Measurements from ENCODE around the gene SS18L1.

SS18L1 gene

GRCh38 chr20:62197311-62197710 lies 53.7 kb downstream of the SS18L1 start:
- no peak for DNase-seq

GRCh38 chr20:62197801-62198200 lies 54.2 kb downstream of the SS18L1 start:
- DNase-seq: no peak

DNA sequence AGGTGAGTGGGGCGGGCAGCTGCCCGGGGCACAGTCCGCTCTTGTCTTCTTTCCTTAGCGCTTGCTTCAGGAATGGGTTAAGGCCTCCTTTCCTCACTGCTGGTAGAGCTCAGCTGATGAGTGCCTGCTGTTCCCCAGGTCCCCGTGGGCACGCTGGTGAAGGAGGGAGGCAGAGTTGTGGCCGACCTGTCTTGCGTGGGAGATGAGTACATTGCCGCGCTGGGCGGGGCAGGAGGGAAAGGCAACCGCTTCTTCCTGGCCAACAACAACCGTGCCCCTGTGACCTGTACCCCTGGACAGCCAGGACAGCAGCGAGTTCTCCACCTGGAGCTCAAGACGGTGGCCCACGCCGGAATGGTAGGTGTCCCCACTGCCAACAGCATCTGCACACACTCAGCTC lies 54.9 kb downstream of the SS18L1 start:
- DNase-seq: no peak

DNA sequence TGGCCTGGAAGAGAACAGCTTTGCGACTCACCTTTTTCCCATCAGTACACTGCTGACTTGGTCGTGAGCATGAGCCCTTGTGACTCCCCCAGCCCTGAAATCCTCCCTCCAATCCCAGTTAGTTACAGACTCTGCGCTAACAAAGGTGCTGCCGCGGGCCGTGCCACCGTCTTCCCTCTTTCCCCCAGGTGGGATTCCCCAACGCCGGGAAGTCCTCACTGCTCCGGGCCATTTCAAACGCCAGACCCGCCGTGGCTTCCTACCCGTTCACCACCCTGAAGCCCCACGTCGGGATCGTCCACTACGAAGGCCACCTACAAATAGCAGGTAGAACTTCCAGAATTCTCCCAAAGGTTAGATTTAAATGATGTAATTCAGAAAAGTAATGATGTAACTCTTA lies 55.4 kb downstream of the SS18L1 start:
- DNase-seq: no peak

GRCh38 chr20:62200491-62201172 lies 57.1 kb downstream of the SS18L1 start:
- no peak for DNase-seq

- no peak for DNase-seq
Measured at GRCh38 chr20:62201173-62202082, 57.9 kb downstream of the SS18L1 start.

- no peak for DNase-seq
Measured at GRCh38 chr20:62202083-62202395, 58.5 kb downstream of the SS18L1 start.

DNA sequence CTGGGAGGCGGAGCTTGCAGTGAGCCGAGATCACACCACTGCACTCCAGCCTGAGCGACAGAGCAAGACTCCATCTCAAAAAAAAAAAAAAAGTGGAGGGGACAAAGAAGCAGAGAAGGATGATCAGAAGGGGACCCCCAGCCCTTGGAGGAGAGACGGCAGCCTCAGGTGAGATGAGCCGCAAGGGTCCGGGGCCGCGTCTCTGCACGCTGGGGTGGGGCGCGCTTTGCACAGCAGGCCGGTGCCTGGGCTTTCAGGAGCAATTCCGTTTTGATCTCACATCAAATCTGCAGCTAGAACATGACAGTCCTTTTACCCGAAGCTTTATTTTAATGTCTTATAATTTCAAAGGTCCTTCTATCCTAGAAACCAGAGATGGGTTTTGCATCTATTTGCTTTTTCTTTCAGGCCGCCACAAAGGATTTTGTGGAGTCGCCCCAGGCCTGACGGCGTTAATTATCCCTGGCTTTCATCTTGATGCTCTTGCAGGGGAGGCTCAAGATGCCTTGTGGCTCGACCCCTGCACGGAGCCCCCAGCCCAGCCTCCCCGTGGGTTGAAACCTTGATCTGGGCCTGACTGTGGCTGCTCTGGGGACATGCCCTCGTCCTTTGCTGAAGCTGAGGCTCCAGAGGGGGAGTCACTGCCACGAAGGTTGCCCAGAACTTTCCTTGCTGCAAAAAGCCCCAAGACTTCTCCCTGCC lies 59.3 kb downstream of the SS18L1 start:
- no peak for DNase-seq

DNA sequence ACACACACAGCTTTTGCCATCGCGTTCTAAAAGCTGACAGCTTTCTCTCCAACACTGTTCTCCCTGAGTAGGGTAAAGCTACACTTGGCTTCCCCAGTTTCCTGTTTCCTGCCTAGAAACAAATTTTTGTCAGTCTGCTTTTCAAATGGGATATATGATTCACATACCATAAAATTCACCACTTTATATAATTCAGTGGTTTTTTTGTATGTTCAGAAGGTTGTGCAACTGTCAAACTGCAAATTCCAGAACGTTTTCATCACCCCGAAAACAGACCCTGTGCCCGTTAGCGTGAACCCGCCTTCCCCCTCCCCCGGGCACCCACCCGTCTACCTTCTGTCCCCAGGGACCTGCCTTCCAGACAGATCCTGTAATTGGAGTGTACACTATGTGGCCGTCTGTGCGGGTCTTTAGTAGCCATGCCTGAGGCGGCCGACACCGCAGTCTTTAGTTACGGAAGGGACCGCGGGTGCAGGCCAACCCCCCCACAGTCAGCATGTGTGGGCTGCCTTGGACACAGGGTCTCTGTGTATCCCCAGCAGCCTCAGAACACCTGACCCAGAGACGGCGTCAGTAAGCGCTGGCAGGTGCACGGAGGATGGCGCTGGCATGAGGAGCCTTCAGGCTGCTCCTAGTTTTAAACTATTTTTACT lies 59.9 kb downstream of the SS18L1 start:
- no peak for DNase-seq

- no peak for DNase-seq
Measured at GRCh38 chr20:62205618-62206387, 62.2 kb downstream of the SS18L1 start.

DNA sequence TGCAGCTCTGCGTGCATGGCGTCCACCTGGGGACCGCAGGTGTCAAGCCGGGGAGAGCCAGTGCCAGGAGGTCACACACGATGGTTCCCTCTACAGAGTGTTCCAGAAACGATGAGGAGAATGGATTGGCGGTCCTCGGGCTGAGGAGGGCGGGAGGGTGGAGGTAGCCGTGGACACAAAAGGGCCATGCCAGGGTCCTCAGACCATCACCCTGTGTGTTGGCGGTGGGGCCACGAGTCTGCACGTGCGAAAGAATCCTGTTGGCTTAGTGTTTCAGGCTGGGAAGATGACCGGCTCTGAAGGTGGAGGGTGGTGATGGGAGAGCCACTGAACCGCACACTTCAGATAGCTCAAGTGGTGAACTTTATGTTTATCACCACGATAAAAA lies 62.8 kb downstream of the SS18L1 start:
- no peak for DNase-seq

- DNase-seq: no peak
Measured at GRCh38 chr20:62208061-62208794, 64.7 kb downstream of the SS18L1 start.

GRCh38 chr20:62208795-62209755 lies 65.5 kb downstream of the SS18L1 start:
- DNase-seq: no peak

DNA sequence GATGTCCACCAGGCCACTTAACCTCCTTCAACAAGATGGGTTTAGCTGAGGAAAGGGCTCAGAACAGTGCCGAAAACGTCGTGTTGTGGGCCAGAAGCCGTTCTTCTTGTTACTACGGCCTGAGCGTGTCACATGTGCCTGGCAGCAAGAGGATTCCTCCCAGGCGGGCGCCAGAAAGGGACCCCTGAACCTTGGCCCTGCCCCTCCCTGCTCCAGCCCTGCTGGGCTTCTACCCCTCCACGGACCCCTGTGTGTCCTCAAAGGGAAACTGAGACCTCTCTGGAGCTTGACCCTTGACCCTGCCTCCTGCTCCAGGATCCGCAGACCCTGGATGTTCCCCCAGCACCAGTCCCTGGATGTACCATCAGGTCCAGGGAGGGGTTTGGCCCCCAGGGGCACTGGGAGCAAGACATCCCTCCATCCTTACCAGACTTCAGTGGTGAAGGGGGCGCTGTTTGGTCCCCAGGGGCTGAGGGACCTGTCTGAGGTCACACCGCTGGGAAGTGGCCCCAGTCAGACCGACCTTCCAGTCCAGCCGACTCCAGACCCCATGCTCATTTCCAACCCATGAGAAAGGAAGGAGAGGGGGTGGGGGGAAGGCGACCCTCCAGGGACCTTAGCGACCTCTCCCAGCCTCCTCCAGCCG lies 66.4 kb downstream of the SS18L1 start:
- no peak for DNase-seq

DNA sequence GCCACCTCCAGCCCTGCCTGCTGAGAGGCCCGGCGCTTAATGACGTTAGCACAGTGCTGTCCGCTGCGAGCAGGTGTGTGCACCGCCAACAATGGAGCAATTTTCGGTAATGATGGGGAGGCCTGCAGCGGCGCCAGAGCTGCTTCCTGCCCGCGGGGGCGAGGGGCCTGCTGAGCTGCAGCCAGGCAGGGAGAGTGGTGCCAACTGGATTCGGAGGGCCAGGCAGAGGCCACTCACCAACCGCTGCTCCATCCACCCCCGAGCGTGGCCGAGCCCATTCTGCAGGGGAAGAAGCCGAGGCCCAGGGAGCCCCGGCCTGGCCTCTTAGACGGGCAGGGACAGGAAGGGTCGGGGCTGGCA lies 66.9 kb downstream of the SS18L1 start:
- no peak for DNase-seq

GRCh38 chr20:62211216-62211615 lies 67.6 kb downstream of the SS18L1 start:
- no peak for DNase-seq

- DNase-seq: no peak
Measured at GRCh38 chr20:62211769-62212288, 68.3 kb downstream of the SS18L1 start.

DNA sequence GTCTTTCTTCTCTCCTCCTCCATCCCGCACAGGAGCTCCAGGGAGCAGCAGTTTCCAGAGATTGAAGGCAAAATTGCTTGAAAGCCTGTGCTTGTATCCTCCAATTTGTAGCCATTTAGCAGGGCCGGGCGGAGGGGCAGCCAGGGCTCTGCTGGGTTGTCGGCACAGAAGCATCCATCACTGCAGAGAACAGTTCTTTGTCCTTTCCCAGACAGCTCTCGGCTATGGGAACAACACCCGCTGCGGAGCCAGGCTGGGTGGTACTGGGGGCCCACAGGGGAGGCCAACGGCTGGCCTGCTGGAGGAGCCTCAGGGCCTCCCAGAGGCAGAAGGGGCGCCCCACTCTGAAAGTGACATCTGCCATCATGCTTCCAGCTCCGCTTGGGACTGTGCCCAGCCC lies 68.7 kb downstream of the SS18L1 start:
- DNase-seq: no peak

- no peak for DNase-seq
Measured at GRCh38 chr20:62214067-62214466, 70.5 kb downstream of the SS18L1 start.

All from stimulated activated naive CD4-positive, alpha-beta T cell (primary cell).